Breast epithelium (tissue), 4 donors: Measurements from ENCODE around the gene STAT6. TPM values are rescaled to one million over a fixed set of nuclear protein-coding genes. Genes with fewer than 3 reads are reported as not detected.

Experiments used
- DNase-seq, 2 donors: peaks; one replicate each; pipeline ENCODE4 v3.0.0-alpha.2; 2019; ENCODE audit warnings: low spot score in 2 of 2
- H3K27ac ChIP-seq, 2 donors: fragments of 200-600 bp; sonication (generic) in 1 of 2; one replicate each; pipeline ENCODE4 v1.5.1; 2016 to 2019; ENCODE audit warnings: mild to moderate bottlenecking in 1 of 2
- H3K27me3 ChIP-seq, 2 donors: fragments of 200-600 bp; sonication (generic) in 1 of 2; one replicate each; pipeline versions ENCODE4 v1.5.1 to v1.6.0; 2017 to 2019; ENCODE audit warnings: control low read depth in 1 of 2, mild to moderate bottlenecking in 1 of 2
- H3K36me3 ChIP-seq: fragments of 200-600 bp; one replicate; pipeline ENCODE4 v1.5.1; 2019
- H3K4me1 ChIP-seq, 2 donors: fragments of 200-600 bp; sonication (generic); one replicate each; pipeline ENCODE4 v1.5.1; 2016 to 2019; ENCODE audit warnings: control low read depth in 1 of 2
- H3K4me3 ChIP-seq, 3 donors: fragments of 200-600 bp; sonication (generic); 1 replicate in 2 of 3; 2 replicates in 1 of 3; pipeline ENCODE4 v1.5.1; 2016 to 2019; ENCODE audit warnings: mild to moderate bottlenecking in 3 of 3, moderate library complexity in 2 of 3
- H3K9me3 ChIP-seq, 2 donors: fragments of 200-600 bp; sonication (generic) in 1 of 2; one replicate each; pipeline ENCODE4 v1.5.1; 2016 to 2019; ENCODE audit warnings: control low read depth in 1 of 2
- POLR2A ChIP-seq: fragments of 450-650 bp; IDR thresholded peaks from one replicate; pipeline ENCODE4 v1.6.1; 2016; ENCODE audit warnings: antibody characterized with exemption, mild to moderate bottlenecking, moderate library complexity
- POLR2AphosphoS5 ChIP-seq, 3 donors: sonication (generic); formaldehyde crosslinking; IDR thresholded peaks; one replicate each; pipeline ENCODE4 v1.6.1; 2017; ENCODE audit warnings: antibody characterized with exemption in 3 of 3
- intact Hi-C: fragments of 100-400 bp; cut with DNase I; formaldehyde crosslinking; loops from one replicate; pipeline ENCODE4 v1.15.1; 2023; ENCODE audit warnings: low total_unique reads
- total RNA-seq, 3 donors: library from RNA; depleted of rRNA; stranded (reverse); fragments of >200 nt; gene quantifications; one replicate each; pipeline ENCODE4 v1.1.0, GENCODE V29; 2016
- TF ChIP-seq, protein P1 (sequence below), 3 donors: fragments of 450-650 bp; IDR thresholded peaks; one replicate each; pipeline ENCODE4 v1.5.1; 2016 to 2017; ENCODE audit warnings: antibody characterized with exemption in 3 of 3, mild to moderate bottlenecking in 3 of 3, moderate library complexity in 3 of 3

STAT6 gene
- total RNA-seq, 3 donors from 2014 or later, result 139 to 147 (median 146) TPM

DNA sequence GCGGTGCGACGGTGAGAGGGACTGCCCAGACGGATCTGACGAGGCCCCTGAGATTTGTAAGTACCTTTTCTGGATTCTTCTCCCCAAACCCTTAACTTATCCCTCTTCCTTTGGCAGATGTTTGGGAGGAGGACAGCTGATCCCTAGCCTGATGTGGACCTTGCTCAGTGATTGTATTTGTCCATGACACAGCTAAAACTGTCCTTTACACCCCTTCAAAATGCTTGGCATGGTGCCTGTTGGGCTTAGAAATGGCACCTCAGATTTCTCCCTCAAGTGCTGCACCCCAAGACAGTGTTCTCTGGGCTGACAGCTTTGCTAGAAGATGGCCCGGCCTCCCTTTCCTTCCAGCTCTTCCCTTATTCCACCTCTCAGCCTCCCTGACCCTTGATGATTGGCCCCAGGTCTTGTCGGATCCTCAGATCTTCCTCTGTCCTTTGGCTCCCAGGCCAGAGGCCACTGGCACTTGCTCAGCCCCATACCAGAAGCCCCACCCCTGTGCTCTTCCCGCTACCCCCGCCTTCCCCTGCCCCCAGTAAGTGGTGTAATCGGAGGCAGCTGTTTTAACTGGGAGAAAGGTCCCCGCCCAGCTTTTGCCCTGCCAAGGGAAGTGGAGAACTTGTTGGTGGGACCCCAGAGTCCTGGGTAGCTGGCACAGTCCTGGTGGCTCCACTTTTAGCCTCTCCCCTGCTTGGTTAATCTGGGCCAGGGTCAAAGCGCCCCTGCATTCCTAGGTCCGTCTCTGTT, 27.5 kb upstream of the STAT6 start:
- Histone ChIP-seq H3K4me3 (peak overlapping the region in 1 of 3 donors; percentile 25), H3K27ac (peak overlapping the region; percentile 57 to 93), H3K36me3 (no peaks in the 10 kb centered on the region), H3K4me1 (no peaks in the 10 kb centered on the region), H3K27me3 (no peaks in the 10 kb centered on the region), H3K9me3 (no peaks in the 10 kb centered on the region)
- DNase-seq, result no peak
- TF ChIP-seq, protein P1, sequence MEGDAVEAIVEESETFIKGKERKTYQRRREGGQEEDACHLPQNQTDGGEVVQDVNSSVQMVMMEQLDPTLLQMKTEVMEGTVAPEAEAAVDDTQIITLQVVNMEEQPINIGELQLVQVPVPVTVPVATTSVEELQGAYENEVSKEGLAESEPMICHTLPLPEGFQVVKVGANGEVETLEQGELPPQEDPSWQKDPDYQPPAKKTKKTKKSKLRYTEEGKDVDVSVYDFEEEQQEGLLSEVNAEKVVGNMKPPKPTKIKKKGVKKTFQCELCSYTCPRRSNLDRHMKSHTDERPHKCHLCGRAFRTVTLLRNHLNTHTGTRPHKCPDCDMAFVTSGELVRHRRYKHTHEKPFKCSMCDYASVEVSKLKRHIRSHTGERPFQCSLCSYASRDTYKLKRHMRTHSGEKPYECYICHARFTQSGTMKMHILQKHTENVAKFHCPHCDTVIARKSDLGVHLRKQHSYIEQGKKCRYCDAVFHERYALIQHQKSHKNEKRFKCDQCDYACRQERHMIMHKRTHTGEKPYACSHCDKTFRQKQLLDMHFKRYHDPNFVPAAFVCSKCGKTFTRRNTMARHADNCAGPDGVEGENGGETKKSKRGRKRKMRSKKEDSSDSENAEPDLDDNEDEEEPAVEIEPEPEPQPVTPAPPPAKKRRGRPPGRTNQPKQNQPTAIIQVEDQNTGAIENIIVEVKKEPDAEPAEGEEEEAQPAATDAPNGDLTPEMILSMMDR (IDR thresholded peaks at IDR 0.05), result no peak
- TF ChIP-seq POLR2A, result no peak
- no peak for TF ChIP-seq POLR2AphosphoS5 (IDR thresholded peaks at IDR 0.05)
- intact Hi-C loops, result no loop called here

DNA sequence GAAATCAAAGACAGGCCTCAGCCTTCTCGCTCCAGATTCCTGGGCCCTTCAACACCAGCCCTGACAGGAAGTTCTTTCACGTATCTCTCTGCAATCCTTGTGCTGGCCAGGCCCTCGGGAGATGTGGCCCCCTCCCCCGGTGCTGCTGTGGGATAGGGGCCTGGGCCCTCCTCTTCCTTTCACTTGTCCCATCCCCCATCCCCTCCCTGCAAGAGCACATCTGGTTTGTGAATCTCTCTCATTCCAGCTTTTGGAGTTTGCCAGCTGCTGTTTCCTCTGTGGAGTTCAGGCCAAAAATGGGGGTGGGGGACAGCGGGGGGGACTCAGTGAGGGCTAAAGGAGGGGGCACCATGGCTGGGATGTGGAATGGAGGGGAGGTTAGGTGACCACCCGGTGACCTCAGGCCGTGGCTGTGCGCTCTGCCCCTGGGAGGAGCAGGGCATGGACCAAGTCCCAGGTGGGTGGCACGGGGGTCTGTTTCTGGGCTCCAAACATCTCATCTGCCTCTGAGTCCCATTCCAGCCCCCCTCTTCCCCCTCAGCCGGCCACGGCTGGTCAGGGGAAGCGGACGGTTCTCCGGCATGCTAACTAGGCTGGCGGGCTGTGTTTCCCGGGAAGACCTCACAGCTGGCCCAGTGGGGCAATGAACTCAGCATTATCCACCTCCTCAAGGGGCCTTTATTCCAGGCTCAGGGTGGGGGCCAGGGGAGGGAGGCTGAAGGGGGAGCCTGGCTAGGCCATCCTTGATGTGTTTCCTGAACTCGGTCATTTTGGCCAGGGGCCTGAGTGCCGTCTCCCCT, 24.6 kb upstream of the STAT6 start:
- TF ChIP-seq, protein P1 (IDR thresholded peaks at IDR 0.05), result no peak
- TF ChIP-seq POLR2A (no peak), POLR2AphosphoS5 (IDR thresholded peaks at IDR 0.05) (no peak)
- no peaks in the 10 kb centered on the region for H3K9me3 ChIP-seq
- no peak for DNase-seq
- peak overlapping the region; percentile 76 to 93 for H3K27ac ChIP-seq
- H3K4me3 ChIP-seq, result peak overlapping the region; percentile 3 to 59 (median 23)
- H3K4me1 ChIP-seq, result no peaks in the 10 kb centered on the region
- intact Hi-C loops, result no loop called here
- no peaks in the 10 kb centered on the region for H3K36me3 ChIP-seq
- no peaks in the 10 kb centered on the region for H3K27me3 ChIP-seq

DNA sequence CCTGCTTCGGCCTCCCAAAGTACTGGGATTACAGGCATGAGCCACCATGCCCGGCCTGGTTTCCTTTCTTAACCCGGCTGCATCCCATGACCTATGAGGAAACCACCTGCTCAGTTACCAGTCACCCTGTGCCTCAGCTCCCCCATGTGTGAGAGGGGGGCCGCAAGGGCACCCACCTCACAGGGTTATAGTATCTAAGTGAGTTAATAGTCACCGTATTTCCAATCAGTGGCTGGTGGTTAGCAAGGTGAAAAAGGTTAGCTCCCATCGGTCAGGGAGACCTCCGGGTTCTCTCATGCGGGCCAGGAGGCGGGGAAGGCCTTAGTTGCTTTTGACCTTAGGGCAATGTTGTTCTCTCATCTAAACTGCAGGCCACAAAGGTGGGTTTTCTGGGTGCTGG, 23.8 kb upstream of the STAT6 start:
- Histone ChIP-seq H3K9me3 (no peaks in the 10 kb centered on the region), H3K4me3 (peak overlapping the region in 1 of 3 donors; percentile 59), H3K27me3 (no peaks in the 10 kb centered on the region), H3K27ac (peak overlapping the region; percentile 76 to 93), H3K4me1 (no peaks in the 10 kb centered on the region), H3K36me3 (no peaks in the 10 kb centered on the region)
- no peak for DNase-seq
- intact Hi-C loops, result no loop called here
- TF ChIP-seq, protein P1 (IDR thresholded peaks at IDR 0.05), result no peak
- TF ChIP-seq POLR2A (no peak), POLR2AphosphoS5 (IDR thresholded peaks at IDR 0.05) (no peak)

DNA sequence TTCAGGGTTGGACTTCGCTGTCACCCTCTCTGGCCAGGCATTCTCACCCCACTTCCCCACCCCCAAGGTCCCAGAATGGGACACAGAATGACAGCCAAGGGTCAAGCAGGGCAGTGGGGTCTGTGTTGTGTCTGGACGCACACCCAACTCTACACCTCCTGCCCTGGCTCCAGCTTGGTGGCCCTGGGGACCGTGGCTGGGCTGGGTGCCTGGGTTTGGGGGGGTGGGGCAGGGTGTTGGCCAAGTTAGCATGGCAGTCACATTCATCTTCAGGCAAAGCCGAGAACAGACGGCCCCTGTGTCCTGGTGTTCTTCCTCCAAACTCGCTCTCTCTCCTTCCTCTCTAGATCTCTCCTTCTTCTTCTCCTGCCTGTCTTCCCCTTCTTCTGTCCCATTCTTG, 22.8 kb upstream of the STAT6 start:
- TF ChIP-seq, protein P1 (IDR thresholded peaks at IDR 0.05), result no peak
- TF ChIP-seq POLR2AphosphoS5 (IDR thresholded peaks at IDR 0.05) (peak in 1 of 3 donors; percentile 32), POLR2A (no peak)
- H3K4me3 ChIP-seq, result peak overlapping the region; percentile 63 to 82 (median 67)
- H3K36me3 ChIP-seq, result no peaks in the 10 kb centered on the region
- peak overlapping the region; percentile 76 to 93 for H3K27ac ChIP-seq
- no peaks in the 10 kb centered on the region for H3K4me1 ChIP-seq
- H3K9me3 ChIP-seq, result no peaks in the 10 kb centered on the region
- intact Hi-C loops, result no loop called here
- no peak for DNase-seq
- H3K27me3 ChIP-seq, result no peaks in the 10 kb centered on the region

DNA sequence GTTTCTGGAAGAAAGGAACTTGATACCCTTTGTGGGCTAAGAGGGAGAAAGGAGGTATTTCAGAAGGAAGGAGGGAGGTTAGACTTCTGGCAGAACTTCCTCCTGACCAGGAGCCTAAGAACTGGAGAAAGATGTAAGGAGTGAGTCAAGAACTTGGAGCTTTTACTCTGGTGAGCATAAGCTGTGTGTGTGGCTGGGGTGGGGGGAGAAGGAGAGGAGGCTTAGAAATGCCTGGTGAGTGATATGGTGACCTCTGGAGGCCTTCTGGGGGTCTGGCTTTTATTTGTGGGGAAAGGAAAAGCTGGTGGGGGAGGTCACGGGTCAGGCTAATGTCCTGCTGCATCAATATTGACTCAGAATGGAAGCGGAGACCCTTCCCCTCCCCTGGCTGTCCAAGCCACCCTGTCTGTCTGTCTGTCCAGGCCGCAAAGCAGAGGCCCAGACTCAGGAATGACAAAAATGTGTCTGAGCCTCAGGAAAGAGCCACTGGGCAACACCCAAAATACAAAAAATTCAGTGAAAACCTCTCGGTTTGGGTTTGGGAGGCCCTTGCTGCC, 21.9 kb upstream of the STAT6 start:
- no peaks in the 10 kb centered on the region for H3K9me3 ChIP-seq
- H3K36me3 ChIP-seq, result no peaks in the 10 kb centered on the region
- H3K27ac ChIP-seq, result peak overlapping the region; percentile 65 to 93
- DNase-seq, result no peak
- no peaks in the 10 kb centered on the region for H3K27me3 ChIP-seq
- TF ChIP-seq POLR2A (no peak), POLR2AphosphoS5 (IDR thresholded peaks at IDR 0.05) (no peak)
- TF ChIP-seq, protein P1 (IDR thresholded peaks at IDR 0.05), result no peak
- H3K4me1 ChIP-seq, result no peaks in the 10 kb centered on the region
- intact Hi-C loops, result no loop called here
- H3K4me3 ChIP-seq, result peak overlapping the region; percentile 63 to 82 (median 67)
